HG02571 (cell line): Measurements from ENCODE around the gene WDR86.

Experiments used
- ATAC-seq: cut with Tn5 transposase; IDR thresholded peaks from one replicate; pipeline ENCODE4 v1.9.1; 2021; ENCODE audit warnings: mild to moderate bottlenecking, moderate library complexity; ENCODE audit not compliant: unreplicated experiment

Gene WDR86

DNA sequence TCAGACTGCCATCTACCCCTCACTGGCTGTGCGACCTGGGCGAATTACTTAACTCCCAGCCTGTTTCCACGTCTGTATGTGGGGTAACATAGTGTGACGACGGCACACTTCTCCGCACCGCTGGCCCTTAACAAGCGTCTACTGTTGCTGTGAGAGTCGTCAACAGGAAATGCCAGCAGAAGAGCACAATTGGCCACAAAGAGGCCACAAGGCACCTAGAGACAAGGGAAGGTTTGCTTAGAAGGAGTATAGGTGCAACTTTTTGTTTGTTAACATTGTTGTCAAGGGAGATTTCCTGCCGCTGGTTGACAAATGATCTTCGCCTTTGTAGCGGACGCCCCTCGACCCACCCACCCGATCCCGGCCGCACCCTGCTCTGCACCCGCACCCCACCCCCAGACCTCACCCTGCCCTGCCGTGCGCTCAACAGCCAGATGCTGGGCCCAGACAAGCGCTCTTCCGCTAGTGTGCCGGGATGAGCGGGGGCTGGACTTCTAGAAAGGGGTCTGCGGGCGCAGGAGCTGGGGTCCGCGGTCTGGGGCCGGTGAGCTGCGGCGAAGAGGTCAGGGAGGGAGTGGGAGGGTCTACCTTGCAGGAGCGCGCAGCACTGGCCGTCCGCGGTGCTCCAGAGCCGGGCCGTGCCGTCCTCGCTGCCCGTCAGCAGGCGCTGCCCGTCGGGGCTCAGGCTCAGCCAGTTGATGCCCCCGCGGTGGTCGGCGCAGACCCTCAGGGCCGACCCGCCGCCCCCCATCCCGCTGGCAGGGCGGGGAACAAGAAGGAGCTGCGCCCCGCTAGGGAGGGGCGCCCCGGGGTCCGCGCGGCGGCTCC, 785 bp downstream of the WDR86 start:
- ATAC-seq = no peak

DNA sequence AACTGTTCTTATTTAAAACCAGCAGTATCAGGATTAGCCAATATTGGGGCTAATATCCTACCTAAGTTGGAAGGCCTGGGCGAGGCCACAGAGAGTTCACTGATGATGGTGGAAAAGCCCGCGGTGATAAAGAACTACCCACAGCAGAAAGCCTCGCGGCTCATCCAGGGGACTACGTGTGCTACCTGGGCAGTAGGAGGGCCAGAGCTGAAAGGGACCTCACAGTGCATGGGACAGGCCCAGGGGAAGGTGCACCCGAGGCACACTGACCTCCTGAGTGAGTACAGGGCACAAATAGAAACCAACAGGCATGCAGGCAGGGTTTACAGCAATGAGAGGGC, 1.4 kb downstream of the WDR86 start:
- ATAC-seq = no peak

DNA sequence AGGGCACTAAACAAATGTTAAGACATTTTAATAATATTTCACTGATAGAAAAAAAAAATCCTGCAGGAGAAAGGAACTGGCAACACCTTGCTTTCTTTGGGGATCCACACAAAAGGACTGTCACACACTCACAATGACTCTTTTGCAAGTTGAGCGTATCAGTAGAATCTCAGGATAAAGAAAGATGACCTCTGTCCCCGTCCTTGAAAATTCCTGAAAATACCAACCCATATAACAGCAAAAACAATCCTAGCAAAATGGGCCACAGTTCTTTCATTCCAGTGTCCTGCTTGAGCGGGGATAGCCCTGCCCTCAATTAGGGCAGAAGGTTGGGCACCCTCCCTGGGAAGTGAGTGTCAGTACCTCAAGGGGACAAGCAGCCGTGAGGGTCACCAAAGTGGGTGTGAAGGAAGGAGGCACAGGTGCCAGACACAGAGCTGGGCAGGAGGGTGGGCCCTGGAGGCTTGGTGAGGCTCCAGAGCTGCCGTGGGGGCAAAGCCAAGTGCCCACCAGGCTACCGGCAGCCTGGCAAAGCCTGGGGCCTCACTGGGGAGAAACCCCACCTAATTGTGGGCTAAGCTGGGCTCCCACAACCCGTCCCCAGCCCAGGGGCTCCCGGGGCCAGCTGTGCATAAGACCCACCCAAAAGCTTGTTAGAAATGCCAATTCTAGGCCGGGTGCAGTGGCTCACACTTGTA, 2.8 kb downstream of the WDR86 start:
- ATAC-seq = no peak

DNA sequence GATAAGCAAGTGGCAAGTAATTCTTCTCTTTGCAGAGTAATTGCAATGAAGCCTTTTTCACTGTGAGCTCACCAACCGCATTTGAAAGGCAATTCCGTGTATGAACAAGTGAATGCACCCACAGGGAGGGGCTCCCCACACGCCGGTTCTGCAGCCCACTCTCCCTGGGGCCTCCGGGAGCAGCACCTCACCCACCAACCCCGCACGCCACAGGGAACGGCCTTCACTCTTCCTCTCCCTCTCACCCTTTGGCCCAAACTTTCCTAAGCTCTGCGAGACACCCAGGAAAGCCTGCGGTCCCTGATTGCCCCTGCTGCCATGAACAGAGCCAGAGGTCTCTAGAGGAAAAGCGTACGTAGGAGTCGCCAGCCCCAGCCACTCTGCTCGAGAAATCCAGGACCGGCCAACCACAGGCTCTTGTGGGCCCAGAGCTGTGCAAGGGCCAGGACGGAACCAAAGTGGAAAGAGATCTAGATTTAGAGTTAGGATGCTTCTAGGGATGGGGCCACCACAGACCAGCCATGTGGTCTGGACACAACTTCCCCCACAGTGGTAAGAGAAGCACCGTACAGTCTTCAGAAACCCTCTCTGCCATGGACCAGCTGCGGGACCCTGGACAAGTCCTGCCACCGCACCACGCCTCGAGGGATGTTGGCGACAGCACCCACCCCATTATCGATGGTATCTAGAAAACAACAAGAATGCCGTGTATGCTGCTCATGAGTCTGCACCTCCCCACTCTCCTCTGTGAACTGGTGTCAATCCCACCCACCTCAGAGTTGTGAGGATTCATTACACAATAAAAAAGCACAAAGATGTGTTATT, 3.6 kb downstream of the WDR86 start:
- ATAC-seq = no peak

DNA sequence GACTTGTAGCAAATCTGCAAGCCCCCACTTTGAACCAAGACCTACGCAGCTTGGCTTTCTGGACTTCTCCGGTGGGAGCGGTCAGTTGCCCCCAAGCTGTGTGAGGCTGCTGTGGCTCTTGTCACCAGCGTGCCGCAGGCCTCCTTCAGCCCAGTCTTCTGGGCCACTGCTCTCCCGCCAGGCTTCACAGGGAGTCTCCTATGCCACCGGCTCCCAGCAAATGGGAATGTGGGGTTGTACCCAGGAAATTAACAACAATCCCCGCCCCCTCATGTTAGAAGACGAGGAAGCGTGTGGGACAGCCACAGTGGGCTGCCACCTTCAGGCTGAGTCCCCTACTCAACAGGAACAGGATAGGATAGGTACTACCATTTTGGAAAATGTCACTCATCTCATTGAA, 4.2 kb downstream of the WDR86 start:
- ATAC-seq = no peak

DNA sequence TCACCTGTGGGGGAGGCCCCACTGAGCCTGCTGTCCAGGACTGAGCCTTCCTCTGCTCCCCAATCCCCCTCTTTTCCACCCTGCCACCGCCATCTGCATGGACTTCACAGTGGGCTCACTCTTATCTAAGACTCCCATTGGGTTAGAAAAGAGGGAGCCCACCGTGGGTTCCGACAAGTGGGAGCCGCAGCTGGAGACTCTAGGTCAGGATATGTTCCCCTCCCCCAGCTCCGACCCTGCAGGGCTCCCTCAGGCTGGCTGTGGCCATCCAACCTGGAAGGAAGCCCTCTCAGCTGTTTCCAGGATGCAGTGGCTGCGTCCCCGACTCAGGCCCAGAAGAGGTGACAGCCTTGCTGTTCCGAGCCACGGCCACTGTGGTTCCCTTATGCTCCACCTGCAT, 4.8 kb downstream of the WDR86 start:
- no peak for ATAC-seq

DNA sequence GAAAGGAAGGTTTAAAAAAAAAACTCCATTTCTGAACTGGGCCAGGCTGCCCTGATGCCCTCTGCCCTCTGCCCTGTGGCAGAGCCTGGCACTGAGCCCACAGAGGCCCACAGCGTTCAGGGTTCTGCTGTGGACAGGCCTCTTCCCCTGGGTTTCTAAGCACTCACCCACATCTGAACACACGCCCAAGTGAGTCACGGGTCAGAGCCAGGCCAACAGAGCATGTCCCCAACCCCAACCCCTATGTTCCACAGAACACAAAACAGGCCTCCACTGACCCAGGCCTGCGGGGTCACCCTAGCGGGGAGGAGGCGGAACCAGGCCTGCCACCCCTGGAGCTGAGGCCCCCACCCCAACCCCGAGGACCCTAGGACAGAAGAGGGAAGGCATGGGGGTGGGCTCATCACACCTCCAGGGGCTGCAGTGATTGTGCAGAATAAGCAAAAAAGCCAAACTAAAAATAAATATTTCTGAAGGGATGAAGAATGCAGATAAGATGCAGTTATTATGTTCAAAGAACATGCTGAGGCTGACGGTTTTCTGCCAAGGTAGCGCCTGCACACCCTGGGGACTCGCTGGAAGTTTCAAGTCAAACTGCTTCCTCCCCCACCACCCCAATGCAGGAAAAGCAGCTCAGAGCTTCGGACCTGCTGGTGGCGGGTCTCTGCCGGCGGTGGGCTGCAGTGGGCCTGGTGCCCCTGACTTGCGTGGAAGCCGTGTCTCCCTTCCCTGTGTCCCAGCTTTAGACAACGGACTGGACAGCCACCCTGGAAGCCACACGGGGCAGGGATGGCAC, 5.4 kb downstream of the WDR86 start:
- no peak for ATAC-seq

DNA sequence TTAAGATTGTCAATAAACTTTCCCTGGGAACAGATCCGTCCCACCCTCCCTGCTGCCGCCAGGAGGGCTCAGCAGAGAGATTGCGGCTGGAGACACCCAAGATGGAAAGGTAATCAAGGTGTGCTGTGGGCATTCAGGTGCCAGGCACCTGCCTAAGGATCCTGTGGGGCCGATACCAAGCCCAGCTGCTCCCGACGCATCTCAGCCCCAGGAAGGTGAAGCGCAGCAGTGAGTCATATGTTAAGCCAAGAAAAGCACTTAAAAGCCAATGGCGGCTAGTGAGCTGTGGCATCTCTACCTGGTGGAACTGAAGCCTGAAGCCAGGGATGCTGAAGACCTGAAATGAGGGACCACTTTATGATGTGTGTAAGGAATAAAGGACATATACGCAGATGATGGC, 6.1 kb downstream of the WDR86 start:
- no peak for ATAC-seq

DNA sequence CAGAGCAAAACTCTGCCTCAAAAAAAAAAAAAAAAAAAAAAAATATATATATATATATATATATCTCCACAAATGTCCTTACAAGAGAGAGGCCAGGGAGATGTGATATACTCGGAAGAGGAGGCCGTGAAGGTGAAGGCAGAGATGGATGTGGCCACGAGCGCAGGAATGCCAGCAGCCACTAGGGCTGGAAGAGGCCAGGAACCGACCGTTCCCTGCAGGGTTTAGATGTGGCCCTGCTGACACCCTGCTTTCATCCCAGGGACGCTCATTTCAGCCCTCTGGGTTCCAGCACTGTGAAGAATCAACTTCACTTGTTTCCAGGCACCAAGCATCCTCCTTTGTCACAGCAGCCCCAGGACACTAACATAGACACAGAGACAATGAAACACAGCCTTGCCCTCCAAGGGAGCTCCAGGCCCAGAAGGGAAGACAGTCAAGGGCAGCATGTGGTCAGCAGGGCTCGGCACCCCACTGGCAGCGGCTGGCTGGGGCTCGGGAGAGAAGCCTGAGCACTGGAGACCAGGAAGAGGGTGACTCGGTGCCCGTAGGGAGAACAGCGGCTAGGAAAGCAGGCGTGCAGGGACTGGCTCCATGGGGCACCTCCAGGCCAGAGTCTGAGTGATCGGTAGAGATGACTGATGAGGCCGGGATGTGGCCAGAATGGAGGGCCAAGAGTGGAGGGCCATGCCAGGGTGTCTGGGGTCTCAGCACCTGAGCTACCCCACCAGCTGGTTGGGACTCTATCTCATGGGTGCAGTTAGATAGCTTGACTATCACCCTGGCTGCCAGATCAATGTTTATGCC, 7.6 kb downstream of the WDR86 start:
- no peak for ATAC-seq

DNA sequence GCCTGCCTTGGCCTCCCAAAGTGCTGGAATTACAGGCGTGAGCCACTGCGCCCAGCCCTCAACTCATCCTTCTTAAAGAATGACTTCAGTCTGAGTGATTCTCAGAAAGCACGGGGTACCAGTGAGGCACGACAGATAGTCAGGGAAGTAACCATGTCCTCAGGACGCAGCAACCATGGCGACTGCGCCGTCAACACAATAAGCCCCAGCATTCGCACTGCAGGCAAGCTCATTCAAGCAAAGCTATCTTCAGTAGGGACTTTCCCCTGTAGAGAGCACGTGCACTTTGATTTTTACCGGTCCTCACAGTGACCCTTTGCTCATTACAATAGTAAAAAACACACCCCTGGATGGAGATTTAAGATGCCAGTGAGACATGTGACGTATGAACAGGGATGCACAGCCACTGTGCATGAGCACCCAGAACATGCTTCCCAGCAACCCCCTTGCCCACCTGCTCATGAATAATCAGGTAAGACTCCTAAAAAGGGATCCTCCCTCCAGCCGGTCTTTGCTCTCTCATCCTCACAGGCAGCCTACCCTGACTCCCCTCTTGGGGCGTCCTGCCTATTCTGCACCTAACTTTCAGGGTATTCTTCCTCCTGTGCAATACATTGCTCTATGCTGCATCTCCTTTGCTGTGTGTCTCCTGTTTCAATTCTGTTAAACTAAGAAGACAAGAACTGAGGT, 9.1 kb downstream of the WDR86 start:
- no peak for ATAC-seq

DNA sequence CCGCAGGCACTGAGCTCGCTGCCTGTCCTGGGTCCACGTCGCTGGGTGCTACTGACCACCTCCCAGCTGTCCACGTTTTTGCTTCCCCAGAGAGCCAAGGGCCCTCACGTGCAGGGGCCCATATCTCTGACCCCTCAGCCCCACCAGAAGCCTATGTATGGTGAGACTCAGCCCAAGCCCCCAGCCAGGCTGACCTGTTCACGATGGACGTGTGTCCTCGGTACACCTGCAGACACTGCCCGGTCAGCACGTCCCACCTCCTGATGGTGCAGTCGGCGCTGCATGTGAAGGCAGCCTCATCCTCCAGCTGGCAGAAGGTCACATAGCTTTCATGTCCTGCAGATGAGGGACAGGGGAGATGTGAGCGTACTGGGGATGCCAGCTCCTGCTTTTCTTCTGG, 9.9 kb downstream of the WDR86 start:
- ATAC-seq = no peak

DNA sequence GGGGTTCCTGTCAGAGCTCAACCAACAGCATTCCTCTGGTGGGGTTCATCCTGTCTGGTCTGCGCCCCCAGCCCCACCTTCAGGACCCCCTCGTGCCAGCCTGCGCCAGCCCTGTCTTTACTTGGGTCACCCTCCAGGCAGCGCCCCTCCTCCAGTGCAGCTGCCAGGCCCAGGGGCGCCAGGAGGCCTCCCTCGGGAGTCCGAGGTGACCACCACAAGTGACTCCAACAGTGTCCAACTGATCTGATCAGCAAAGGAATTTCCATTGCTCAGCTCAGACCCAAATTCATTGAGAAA, 10.6 kb downstream of the WDR86 start:
- ATAC-seq = no peak

DNA sequence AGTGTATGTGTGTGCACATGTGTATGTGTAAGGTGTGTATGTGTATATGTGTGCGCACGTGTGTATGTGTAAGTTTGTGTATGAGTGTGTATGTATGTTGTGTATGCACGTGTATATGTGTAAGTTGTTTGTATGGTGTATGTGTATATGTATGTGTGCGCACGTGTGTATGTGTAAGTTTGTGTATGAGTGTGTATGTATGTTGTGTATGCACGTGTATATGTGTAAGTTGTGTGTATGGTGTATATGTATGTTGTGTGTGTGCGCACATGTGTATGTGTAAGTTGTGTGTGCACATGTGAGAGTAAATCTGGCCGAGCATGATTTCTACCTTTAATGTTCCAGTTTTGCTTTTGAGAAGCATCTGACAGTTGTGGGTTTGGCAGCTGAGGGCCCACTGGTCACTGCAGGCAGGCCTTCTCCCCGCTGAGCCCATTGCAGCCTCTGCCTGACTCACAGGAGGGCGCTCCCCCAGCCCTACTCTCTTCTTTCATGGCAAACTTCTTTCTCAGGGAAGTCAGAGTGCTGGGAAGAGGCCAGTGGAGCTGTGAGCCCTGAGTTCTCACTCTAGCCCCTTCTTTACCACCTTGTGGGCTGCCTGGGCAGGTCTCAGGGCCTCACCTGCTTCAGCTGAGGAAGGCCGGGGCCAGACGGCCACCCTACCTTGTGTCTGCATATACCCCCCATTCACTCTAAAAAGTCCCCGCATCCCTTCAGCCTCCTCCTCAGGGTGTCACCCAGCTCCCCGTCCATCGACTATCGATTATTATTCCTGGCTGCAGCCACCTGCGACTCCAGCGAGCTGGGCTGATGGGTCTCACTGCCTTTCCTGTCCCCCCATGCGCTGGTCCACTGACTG, 11.2 kb downstream of the WDR86 start:
- ATAC-seq = no peak

DNA sequence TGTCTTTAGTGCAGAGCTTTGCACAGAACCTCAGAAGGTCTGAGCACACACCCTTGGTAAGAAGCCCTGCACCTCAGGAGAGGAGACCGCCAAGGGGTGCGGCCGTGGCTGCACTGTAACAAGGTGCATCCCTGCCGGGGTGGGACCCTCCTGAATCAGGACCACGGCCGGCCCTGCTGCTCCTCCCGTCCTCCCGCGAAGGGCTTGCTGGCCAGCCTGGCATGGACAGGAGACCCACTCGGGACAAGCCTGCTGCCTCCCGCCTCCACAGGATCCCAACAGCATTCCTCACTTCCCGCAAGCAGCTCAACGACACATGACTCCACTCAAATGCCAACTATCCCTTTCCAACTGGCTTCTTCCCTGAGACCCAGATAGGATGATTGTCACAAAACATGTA, 12.8 kb downstream of the WDR86 start:
- ATAC-seq = no peak

DNA sequence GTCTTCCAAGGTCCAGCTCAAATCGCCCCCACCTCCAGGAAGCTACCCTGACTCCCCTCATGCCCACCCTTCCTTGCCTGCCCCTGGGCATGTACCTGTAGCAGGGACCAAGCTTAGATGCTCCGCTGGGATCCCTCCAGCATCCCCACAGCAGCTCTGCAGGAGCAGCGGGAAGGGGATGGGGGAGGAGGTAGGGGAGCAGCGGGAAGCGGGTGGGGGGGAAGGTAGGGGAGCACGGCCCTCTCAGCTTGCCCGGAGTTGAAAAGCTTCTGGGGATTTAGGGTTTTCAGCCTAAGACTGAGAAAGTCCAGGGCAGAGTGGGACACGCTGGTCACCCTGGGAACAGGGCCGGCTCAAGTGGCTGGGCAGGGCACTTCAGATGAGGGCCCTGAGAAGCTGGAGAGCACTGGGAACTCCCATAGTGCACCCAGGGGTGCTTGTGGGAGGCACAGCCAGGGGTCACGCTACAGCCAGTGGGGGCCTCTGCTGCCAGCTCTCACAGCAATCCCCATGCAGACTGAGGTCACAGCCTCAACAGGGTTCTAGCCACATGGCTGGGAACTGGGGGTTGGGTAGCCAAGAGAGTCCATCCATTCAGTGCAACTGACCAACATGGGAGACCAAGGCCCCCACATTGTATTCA, 13.4 kb downstream of the WDR86 start:
- no peak for ATAC-seq

DNA sequence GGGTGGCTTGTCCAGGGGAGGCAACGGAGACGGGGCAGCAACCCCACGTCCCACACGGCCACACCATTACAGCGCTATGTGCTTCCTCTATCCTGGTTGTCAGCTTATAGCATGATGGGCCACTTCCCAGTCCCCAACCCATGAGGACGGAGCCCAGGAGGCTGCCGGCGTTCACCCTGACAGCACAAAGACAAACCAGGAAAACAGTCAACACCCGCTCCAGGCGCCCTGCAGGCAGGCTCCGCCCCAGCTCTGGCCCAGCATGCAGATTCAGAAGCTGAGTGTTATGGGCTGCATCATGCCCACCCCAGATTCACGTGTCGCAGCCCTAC, 14.8 kb downstream of the WDR86 start:
- ATAC-seq = no peak

DNA sequence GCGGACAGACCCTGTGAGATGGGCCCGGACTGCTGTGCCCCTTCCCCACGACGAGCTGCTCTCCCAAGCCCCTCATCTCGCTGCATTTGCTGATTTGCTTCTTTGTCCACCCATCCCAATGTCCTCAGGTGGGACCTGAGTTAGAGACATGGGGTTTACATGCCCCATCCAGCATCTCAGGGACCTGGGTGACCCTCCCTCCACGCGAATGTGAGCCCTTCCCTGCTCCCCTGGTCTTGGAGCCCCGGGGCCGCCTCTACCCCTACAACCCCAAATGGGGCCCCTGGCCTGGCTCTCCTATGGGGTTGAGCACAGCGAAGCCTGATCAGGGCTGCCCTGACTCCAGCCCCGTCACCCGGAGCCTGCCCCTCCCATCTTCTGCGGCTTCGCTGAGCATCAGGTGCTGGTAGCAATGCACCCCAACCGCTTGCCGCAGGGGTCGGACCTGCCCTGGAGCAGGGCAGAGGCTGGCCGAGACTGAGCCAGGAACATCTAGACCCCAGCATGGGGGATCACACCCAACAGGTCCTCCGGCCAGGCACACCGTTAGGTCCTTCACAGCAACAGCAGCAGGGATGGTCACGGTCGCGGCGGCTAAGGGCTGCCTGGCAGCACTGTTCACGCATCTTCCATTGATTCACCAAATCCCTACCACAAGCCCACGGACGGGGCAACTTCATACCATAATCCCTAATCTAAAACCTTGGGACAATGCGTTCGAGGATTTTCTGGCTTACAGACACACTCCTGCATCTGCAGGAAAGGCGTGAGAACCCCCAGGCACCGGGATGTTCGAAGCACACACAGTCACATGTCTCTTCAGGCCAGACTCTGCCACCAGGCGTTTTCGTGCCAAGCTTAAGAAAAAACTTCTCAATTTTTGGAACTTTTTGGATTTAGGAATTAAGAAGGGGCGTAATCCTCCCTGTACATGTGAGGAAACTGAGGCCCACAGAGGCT, 15.5 kb downstream of the WDR86 start:
- no peak for ATAC-seq
